HL-60 (cell line): Measurements from ENCODE around the gene APBA2.

Experiments
- DNase-seq, 2 experiments: peaks; one replicate each; pipeline ENCODE4 v3.0.0-alpha.2; 2010 to 2020; ENCODE audit warnings: low read depth in 1 of 2, low spot score in 1 of 2
- H3K27ac ChIP-seq: fragments of 250-450 bp; sonication (Bioruptor Pico); replicated peaks from 2 replicates; pipeline ENCODE4 v1.5.1; 2020; ENCODE audit warnings: mild to moderate bottlenecking, moderate library complexity
- H3K27me3 ChIP-seq: fragments of 250-450 bp; sonication (Bioruptor Pico); 2 replicates; pipeline ENCODE4 v1.5.1; 2021; ENCODE audit warnings: mild to moderate bottlenecking, moderate library complexity; ENCODE audit not compliant: insufficient read depth, poor library complexity, severe bottlenecking
- H3K4me3 ChIP-seq: replicated peaks from 2 replicates; pipeline ENCODE4 v1.5.1; 2011; ENCODE audit warnings: mild to moderate bottlenecking, control low read depth, low read length; ENCODE audit not compliant: insufficient read depth
- GABPA ChIP-seq: IDR thresholded peaks from 2 replicates; pipeline ENCODE4 v1.6.1; 2012; ENCODE audit warnings: low read depth
- POLR2AphosphoS5 ChIP-seq: IDR thresholded peaks from 2 replicates; pipeline ENCODE4 v1.6.1; 2012; ENCODE audit warnings: low read depth
- SPI1 ChIP-seq: IDR thresholded peaks from 2 replicates; pipeline ENCODE4 v1.6.1; 2012; ENCODE audit warnings: low read depth, mild to moderate bottlenecking, borderline replicate concordance
- TF ChIP-seq, protein P1 (sequence below): IDR thresholded peaks from 2 replicates; pipeline ENCODE4 v1.6.1; 2012; ENCODE audit warnings: low read depth; ENCODE audit not compliant: insufficient replicate concordance
- TF ChIP-seq, protein P2 (sequence below): IDR thresholded peaks from one replicate; pipeline ENCODE4 v1.5.1; 2011; ENCODE audit warnings: low read length, control low read depth, inconsistent platforms; ENCODE audit not compliant: insufficient read depth

APBA2 gene

DNA sequence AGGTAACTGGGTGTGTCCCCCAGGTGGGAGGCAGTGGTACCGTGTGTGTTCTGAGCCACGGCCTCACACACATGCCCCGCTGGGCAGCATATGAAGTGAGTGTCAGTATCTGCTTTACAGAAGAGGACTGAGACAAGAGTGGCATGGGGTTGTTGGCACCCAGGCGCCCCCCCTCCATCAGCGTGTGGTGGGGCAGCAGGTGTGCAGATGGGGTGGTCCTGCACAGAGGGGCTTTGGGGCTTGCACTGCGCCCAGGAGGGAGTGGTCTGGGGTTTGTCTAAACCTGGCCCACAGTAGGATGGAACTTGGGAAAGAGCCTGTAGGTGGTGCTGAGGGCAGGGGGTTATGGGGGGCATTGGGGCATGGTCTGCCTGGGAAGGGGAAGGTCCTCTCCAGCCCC lies 176.0 kb downstream of the APBA2 start:
- Histone ChIP-seq H3K27me3 (no peaks in the 10 kb centered on the region), H3K4me3 (no peak overlapping the region), H3K27ac (no peak overlapping the region)
- TF ChIP-seq GABPA: no peak
- TF ChIP-seq SPI1: no peak
- TF ChIP-seq POLR2AphosphoS5: no peak
- TF ChIP-seq, protein P1, sequence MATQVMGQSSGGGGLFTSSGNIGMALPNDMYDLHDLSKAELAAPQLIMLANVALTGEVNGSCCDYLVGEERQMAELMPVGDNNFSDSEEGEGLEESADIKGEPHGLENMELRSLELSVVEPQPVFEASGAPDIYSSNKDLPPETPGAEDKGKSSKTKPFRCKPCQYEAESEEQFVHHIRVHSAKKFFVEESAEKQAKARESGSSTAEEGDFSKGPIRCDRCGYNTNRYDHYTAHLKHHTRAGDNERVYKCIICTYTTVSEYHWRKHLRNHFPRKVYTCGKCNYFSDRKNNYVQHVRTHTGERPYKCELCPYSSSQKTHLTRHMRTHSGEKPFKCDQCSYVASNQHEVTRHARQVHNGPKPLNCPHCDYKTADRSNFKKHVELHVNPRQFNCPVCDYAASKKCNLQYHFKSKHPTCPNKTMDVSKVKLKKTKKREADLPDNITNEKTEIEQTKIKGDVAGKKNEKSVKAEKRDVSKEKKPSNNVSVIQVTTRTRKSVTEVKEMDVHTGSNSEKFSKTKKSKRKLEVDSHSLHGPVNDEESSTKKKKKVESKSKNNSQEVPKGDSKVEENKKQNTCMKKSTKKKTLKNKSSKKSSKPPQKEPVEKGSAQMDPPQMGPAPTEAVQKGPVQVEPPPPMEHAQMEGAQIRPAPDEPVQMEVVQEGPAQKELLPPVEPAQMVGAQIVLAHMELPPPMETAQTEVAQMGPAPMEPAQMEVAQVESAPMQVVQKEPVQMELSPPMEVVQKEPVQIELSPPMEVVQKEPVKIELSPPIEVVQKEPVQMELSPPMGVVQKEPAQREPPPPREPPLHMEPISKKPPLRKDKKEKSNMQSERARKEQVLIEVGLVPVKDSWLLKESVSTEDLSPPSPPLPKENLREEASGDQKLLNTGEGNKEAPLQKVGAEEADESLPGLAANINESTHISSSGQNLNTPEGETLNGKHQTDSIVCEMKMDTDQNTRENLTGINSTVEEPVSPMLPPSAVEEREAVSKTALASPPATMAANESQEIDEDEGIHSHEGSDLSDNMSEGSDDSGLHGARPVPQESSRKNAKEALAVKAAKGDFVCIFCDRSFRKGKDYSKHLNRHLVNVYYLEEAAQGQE: no peak
- TF ChIP-seq, protein P2, sequence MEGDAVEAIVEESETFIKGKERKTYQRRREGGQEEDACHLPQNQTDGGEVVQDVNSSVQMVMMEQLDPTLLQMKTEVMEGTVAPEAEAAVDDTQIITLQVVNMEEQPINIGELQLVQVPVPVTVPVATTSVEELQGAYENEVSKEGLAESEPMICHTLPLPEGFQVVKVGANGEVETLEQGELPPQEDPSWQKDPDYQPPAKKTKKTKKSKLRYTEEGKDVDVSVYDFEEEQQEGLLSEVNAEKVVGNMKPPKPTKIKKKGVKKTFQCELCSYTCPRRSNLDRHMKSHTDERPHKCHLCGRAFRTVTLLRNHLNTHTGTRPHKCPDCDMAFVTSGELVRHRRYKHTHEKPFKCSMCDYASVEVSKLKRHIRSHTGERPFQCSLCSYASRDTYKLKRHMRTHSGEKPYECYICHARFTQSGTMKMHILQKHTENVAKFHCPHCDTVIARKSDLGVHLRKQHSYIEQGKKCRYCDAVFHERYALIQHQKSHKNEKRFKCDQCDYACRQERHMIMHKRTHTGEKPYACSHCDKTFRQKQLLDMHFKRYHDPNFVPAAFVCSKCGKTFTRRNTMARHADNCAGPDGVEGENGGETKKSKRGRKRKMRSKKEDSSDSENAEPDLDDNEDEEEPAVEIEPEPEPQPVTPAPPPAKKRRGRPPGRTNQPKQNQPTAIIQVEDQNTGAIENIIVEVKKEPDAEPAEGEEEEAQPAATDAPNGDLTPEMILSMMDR: no peak
- DNase-seq: no peak

GRCh38 chr15:29062179-29062591 lies 176.4 kb downstream of the APBA2 start:
- no peak overlapping the region for H3K27ac ChIP-seq
- no peak overlapping the region for H3K4me3 ChIP-seq
- H3K27me3 ChIP-seq: no peaks in the 10 kb centered on the region
- no peak for DNase-seq
- TF ChIP-seq, protein P1: no peak
- TF ChIP-seq POLR2AphosphoS5: no peak
- TF ChIP-seq GABPA: no peak
- TF ChIP-seq, protein P2: no peak
- TF ChIP-seq SPI1: no peak

- no peak for DNase-seq
- TF ChIP-seq, protein P1: no peak
- TF ChIP-seq, protein P2: no peak
- TF ChIP-seq SPI1: no peak
- TF ChIP-seq POLR2AphosphoS5: no peak
- TF ChIP-seq GABPA: no peak
- Histone ChIP-seq H3K4me3 (no peak overlapping the region), H3K27me3 (no peaks in the 10 kb centered on the region), H3K27ac (no peak overlapping the region)
Measured at GRCh38 chr15:29062626-29063025, 176.9 kb downstream of the APBA2 start.
